Lung (tissue), 12 donors: ENCODE measurements around the gene WNT2. TPM values are rescaled to one million over a fixed set of nuclear protein-coding genes. Genes with fewer than 3 reads are reported as not detected.

Experiments
- ATAC-seq: fragments of 200-7000 bp; cut with Tn5 transposase; one replicate; pipeline ENCODE4 v1.9.1; 2020; ENCODE audit warnings: moderate number of reproducible peaks; ENCODE audit not compliant: insufficient read depth, low FRiP score
- DNase-seq, 3 donors: peaks; one replicate each; pipeline ENCODE4 v3.0.0-alpha.2; 2013 to 2017
- H3K27ac ChIP-seq, 2 donors: one replicate each; pipeline ENCODE4 v1.5.1; 2013; ENCODE audit warnings: mild to moderate bottlenecking in 2 of 2, moderate library complexity in 2 of 2, control low read depth in 1 of 2, inconsistent platforms in 1 of 2, low read depth in 1 of 2, low read length in 1 of 2
- H3K27me3 ChIP-seq, 3 donors: one replicate each; pipeline ENCODE4 v1.5.1; 2013; ENCODE audit warnings: low read length in 2 of 3; ENCODE audit not compliant: control insufficient read depth in 3 of 3, insufficient read depth in 3 of 3
- H3K36me3 ChIP-seq, 4 donors: one replicate each; pipeline ENCODE4 v1.5.1; 2013; ENCODE audit warnings: low read length in 4 of 4, mild to moderate bottlenecking in 1 of 4, moderate library complexity in 1 of 4; ENCODE audit not compliant: control insufficient read depth in 4 of 4, insufficient read depth in 4 of 4
- H3K4me1 ChIP-seq, 5 donors: one replicate each; pipeline ENCODE4 v1.5.1; 2013; ENCODE audit warnings: low read length in 5 of 5, mild to moderate bottlenecking in 2 of 5, moderate library complexity in 1 of 5; ENCODE audit not compliant: control insufficient read depth in 5 of 5, insufficient read depth in 5 of 5
- H3K4me3 ChIP-seq: one replicate; pipeline ENCODE4 v1.5.1; 2013; ENCODE audit warnings: mild to moderate bottlenecking, control low read depth, moderate library complexity
- H3K9ac ChIP-seq, 2 donors: one replicate each; pipeline ENCODE4 v1.5.1; 2013; ENCODE audit warnings: low read length in 2 of 2, control low read depth in 1 of 2; ENCODE audit not compliant: insufficient read depth in 1 of 2
- H3K9me3 ChIP-seq, 4 donors: one replicate each; pipeline ENCODE4 v1.5.1; 2013; ENCODE audit warnings: low read length in 3 of 4, mild to moderate bottlenecking in 1 of 4, moderate library complexity in 1 of 4; ENCODE audit not compliant: control insufficient read depth in 4 of 4, insufficient read depth in 3 of 4
- CTCF ChIP-seq: IDR thresholded peaks from 2 replicates; pipeline ENCODE4 v1.5.1; 2012; ENCODE audit warnings: mild to moderate bottlenecking; ENCODE audit errors: control extremely low read depth, extremely low read depth
- WGBS, 2 donors: extraction: QIAGEN DNeasy Blood & Tissue Kit; methylation state at CpG; one replicate each; pipeline ENCODE4 v1.1.7; 2013; 5-methylcytosine and 5-hydroxymethylcytosine counted together
- polyA plus RNA-seq, 2 donors: library from polyadenylated mRNA; stranded (reverse); fragments of 200-250 nt; gene quantifications; one replicate each; pipeline ENCODE4 v1.2.1, GENCODE V29; 2013
- total RNA-seq, 2 donors: library from RNA; depleted of rRNA in 1 of 2; stranded (reverse); fragments of >200 nt in 1 of 2; gene quantifications; one replicate each; pipeline ENCODE4 v1.2.1, GENCODE V29; 2014 to 2021
- donor health status: control.
- donor health status: control.
- donor health status: Bipolar disorder and iron deficiency.
- donor health status: healthy.
- donor health status: DM: yes; HTN: yes; CAD: no.

Gene WNT2
- total and polyA plus RNA-seq, 4 donors: 3.1 to 59.2 (median 17.1) TPM

- peaks cover 0 to 4% (median 3%) of the 10 kb centered on the region in 5 donors for H3K4me1 ChIP-seq
- H3K27me3 ChIP-seq: no peaks in the 10 kb centered on the region
- WGBS, 2 donors: 89 to 92% methylated on average over 4 of the region's 4 CpGs
- TF ChIP-seq CTCF: no peak
- H3K36me3 ChIP-seq: no peaks in the 10 kb centered on the region
- no peak for ATAC-seq
- no peak overlapping the region for H3K9ac ChIP-seq
- no peak for DNase-seq
- peaks cover 0 to 1% (median 0%) of the 10 kb centered on the region in 4 donors for H3K9me3 ChIP-seq
- H3K27ac ChIP-seq: no peak overlapping the region
- H3K4me3 ChIP-seq: no peak overlapping the region
These were observed 71.2 kb downstream of the WNT2 start for GRCh38 chr7:117251687-117252086.

- no peak for ATAC-seq
- Histone ChIP-seq H3K4me3 (no peak overlapping the region), H3K27ac (no peak overlapping the region), H3K27me3 (no peaks in the 10 kb centered on the region), H3K36me3 (no peaks in the 10 kb centered on the region), H3K9ac (no peak overlapping the region), H3K4me1 (peaks cover 0 to 4% (median 3%) of the 10 kb centered on the region in 5 donors), H3K9me3 (peaks cover 0 to 1% (median 0%) of the 10 kb centered on the region in 4 donors)
- 78 to 84% methylated on average over 4 of the region's 4 CpGs for WGBS, 2 donors
- TF ChIP-seq CTCF: no peak
- DNase-seq: no peak
These were observed 72.1 kb downstream of the WNT2 start for GRCh38 chr7:117250801-117251200.

GRCh38 chr7:117250245-117250644 is 72.6 kb downstream of the WNT2 start:
- TF ChIP-seq CTCF: no peak
- no peaks in the 10 kb centered on the region for H3K36me3 ChIP-seq
- no peak for DNase-seq
- no peak for ATAC-seq
- no peak overlapping the region for H3K4me3 ChIP-seq
- H3K27ac ChIP-seq: no peak overlapping the region
- no peaks in the 10 kb centered on the region for H3K27me3 ChIP-seq
- no peak overlapping the region for H3K9ac ChIP-seq
- H3K9me3 ChIP-seq: peaks cover 0 to 1% (median 0%) of the 10 kb centered on the region in 4 donors
- H3K4me1 ChIP-seq: peaks cover 0 to 4% (median 3%) of the 10 kb centered on the region in 5 donors

GRCh38 chr7:117249696-117250095 is 73.2 kb downstream of the WNT2 start:
- DNase-seq (no peak), ATAC-seq (no peak)
- WGBS, 2 donors: 67 to 77% methylated on average over 5 of the region's 5 CpGs
- Histone ChIP-seq H3K36me3 (no peaks in the 10 kb centered on the region), H3K4me3 (no peak overlapping the region), H3K27ac (no peak overlapping the region), H3K9me3 (peaks cover 0 to 1% (median 0%) of the 10 kb centered on the region in 4 donors), H3K9ac (no peak overlapping the region), H3K27me3 (no peaks in the 10 kb centered on the region), H3K4me1 (peaks cover 0 to 4% (median 3%) of the 10 kb centered on the region in 5 donors)
- TF ChIP-seq CTCF: no peak
